GM21381 (cell line): ENCODE results near the gene UGT2B17.
"Not testable (repeated sequence)": the region's sequence is repeated elsewhere in the genome, so short reads cannot be mapped to it uniquely, and the experiment has no call there.

ENCODE experiments used
- ATAC-seq: cut with Tn5 transposase; IDR thresholded peaks from one replicate; pipeline ENCODE4 v1.9.1; 2021; ENCODE audit warnings: mild to moderate bottlenecking, moderate library complexity; ENCODE audit not compliant: unreplicated experiment

Gene UGT2B17

DNA sequence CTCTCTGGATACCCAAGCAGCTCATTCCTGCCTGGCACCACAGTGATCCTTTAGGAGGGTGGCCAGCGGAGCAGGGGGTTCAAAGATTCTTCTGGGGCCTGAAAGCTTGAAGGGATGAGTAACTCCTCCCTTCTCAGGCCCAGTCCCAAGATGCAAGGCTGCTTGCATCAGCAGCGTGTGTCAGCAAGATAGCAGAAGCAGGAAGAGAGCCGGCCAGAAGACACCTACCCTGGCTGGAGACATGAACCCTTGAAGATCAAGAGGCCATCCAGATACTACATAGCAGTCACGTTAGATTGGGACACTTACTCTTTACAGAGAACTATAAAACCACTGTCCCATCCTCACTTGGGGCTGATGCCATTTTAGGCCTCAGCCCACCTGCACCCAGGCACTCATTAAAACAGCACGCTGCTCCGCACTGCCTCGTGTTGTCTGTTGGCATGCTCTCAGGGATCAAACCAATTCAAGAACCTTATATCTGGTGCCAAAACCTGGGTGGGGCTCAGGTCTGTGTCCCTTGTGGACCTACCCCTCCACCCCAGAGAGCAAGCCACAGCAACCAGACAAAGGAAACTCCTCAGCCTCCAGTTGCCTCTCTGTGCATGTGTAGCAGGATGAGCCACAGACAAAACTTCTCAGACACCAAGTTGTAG, 6.5 kb downstream of the UGT2B17 start:
- peak; percentile 54 for ATAC-seq

DNA sequence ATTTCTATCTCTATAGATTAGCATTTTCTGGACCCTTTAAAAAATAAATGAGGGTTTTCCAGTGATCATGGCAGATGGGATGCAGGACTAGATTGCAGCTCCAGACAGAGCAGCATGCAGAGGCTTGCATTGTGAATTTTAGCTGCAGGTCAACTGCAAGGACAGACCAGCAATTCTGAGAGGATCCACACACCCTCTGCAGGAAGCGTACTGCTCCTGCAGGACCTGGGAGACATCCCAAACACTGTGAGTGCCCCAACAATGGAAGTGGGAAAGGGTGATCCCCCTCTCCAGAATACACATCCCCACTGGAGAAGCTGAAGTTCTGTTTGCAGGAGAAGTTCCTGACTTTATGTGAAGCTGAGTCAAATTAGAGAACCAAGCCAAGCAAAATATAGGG, 7.1 kb downstream of the UGT2B17 start:
- peak; percentile 25 for ATAC-seq

DNA sequence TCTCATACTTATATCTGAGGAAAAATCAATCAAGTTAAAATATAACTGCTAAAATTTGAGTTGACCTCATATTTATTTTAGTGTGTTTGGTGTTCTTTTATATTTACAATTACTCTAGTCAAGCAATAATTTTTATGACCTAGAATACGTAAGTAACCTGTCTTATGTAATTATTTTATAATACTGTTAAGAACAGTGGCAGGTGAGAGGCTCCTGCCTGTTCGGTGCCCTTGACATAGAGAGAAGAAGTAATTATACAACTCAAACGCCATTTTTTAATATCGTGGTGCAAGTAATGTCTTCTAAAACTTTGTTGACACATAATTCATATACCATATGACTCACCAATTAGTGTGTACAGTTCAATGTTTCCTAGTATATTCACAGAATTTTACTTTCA, 7.6 kb downstream of the UGT2B17 start:
- ATAC-seq = not testable (repeated sequence)

DNA sequence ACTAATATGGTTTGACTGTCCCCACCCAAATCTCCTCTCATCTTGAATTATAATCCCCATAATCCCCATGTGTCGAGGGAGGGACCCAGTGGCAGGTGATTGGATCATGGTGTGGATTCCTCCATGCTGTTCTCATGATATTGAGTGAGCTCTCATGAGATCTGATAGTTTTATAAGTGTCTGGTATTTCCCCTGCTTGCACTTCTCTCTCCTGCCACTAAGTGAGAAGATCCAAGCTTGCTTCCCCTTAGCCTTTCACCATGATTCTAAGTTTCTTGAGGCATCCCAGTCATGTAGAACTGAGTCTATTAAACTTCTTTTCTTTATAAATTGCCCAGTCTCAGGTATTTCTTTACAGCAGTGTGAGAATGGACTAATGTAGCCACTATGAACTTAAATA, 9.8 kb downstream of the UGT2B17 start:
- not testable (repeated sequence) for ATAC-seq

DNA sequence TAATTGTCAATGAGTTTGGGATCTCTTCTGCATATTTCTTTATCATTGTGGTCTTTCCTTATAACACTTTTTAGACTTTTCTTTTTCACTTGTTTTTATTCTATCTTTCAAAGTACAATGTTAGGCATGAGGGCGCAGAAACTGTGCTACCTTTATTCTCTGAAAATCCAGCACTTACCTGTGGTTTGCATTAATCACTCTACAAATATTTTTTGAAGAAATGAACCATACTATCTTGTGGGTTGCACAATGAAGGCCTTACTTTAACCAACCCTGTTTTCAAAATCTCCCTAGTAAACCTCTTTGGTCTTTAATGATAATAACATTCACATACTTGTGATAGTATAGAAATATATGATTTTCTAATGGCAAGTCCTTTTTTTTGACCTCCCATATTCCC, 11.0 kb downstream of the UGT2B17 start:
- ATAC-seq = not testable (repeated sequence)

DNA sequence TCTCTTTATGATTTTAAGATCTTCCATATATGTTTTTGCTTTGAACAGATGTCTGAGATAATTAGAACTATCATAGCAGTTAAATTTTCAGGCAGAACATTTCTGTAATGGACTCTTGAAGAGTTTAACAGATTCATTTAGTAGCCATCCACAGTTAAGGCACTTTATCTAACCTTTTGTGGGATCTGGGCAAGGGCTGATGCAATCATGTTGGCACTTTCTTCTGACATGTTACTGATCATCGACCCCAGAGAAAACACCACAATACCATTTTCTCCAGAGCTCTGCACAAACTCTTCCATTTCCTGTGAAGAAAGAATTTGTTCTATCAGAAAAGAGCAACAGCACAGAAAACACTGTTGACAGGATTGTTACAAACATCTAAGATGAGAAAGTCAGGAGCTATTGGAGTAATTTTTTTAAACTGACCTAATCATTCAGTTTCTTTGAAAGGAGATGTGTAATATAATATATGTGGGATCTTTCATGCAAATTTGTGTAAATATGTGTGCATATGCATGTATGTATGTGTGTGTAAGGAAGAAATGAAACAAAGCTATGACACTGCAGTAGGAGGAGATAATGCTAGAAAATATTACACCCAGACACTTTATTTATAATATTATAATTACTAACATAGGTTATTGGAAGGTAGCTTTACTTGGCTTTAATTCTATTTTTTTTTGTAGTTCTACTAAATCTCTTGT, 15.6 kb downstream of the UGT2B17 start:
- ATAC-seq = not testable (repeated sequence)

DNA sequence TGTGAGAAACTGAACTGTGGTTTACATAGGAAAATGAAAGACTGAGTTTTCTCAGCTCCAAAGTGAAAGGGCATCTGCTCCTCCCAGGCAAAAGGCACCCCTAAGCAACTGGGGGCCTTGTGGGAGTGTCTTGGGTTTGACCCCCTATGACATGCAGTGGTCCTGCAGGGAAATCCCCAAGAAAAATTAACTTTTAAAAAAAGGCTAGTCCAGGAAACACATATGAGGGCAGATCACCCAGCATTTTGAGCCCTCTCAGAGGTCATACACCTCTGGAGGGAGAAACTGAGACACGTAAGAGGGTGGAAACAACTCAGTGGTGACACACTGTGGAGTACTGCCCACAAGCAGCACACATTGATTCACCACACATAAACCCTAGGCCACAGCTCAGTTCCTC, 22.3 kb downstream of the UGT2B17 start:
- peak; percentile 55 for ATAC-seq

DNA sequence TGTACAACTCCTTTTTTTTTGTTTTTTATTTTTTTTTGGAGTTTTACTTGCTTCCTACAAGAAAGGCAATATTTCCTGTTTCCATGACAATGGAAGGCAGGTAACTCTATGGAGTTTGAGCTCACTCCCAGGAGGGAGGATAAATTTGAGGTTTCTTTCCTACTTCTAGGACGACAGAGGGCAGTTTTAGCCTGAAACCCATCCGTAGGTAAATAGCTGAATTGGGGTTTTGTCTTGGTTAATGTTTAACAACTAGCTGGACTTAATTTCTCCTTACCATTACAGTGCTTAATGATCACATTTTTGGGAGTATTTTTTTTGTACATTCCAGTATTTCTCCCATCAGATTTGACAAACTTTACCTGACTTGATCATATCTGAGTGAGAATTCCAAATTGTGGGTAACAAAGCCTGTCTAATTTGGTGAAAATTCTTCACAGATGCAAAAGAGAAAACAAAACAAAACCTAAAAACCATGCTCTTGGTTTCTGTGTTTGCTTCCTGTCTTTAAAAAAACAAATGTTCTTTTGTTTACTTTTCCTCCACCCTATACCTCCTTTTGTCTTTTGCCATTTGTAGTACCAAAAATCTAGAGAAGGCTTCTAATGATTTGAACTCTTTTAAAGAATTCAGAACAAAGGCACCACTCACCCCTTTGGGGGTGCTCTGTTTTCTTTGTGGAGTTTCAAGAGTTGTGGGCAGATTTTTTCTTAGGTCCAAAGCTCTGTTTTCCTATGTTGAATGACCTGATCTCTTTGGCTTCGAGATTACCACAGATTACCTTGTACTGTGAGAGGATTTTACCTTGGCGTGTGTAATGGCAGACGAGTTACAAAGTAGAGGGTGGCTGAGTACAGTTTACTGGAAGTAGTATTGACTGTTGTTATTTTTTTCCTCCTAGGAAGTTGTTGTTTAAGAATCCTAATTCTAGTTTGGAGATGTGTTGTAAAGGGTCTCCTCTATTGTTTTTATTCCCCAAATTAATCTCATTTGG, 23.0 kb downstream of the UGT2B17 start:
- peak; percentile 67 for ATAC-seq

DNA sequence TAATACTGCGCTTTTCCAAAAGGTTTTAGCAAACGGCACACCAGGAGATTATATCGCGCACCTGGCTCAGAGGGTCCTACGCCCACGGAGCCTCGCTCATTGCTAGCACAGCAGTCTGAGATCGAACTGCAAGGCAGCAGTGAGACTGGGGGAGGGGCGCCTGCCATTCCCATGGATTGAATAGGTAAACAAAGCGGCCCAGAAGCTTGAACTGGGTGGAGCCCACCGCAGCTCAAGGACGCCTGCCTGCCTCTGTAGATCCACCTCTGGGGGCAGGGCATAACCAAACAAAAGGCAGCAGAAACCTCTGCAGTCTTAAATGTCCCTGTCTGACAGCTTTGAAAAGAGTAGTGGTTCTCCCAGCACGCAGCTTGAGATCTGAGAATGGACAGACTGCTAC, 33.4 kb downstream of the UGT2B17 start:
- not testable (repeated sequence) for ATAC-seq

DNA sequence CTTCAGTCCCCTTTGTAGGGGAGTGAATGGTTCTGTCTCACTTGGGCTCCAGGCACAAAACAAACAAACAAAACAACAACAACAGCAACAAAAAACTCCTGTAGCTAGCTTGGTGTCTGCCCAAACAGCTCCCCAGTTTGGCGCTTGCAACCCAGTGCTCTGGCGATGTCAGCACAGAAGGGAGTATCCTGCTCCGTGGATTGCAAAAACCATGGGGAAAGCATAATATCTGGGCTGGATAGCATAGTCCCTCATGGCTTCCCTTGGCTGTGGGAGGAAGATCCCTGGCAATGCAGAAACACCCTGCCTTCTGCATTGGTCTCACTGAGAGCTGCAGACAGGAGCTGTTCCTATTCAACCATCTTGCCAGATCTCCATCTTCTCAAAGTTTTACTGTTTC, 39.7 kb downstream of the UGT2B17 start:
- no peak for ATAC-seq

DNA sequence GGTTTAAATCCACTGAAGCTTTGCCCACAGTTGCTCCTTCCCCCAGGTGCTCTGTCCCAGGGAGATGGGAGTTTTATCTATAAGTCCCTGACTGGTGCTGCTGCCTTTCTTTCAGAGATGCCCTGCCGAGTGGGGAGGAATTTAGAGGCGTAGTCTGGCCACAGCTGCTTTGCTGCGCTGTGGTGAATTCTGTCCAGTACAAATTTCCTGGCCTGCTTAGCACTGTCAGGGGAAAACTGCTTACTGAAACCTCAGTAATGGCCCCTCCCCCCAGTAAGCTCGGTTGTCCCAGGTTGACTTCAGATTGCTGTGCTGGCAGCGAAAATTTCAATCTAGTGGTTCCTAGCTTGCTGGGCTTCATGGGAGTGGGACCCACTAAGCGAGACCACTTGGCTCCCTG, 40.1 kb downstream of the UGT2B17 start:
- ATAC-seq = no peak

DNA sequence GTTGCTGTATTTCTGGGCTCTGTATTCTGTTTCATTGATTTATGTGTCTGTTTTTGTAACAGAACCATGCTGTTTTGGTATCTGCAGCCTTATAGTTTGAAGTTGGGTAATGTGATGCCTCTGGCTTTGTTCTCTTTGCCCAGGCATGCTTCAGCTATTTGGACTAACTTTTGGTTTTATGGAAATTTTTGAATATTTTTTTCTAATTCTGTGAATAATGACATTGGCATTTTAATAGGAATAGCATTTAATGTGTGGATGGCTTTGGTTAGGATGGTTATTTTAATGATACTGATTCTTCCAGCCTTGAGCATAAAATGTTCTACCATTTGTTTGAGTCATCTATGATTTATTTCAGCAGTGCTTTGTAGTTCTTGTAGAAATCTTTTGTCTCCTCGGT, 53.9 kb downstream of the UGT2B17 start:
- ATAC-seq = not testable (repeated sequence)

DNA sequence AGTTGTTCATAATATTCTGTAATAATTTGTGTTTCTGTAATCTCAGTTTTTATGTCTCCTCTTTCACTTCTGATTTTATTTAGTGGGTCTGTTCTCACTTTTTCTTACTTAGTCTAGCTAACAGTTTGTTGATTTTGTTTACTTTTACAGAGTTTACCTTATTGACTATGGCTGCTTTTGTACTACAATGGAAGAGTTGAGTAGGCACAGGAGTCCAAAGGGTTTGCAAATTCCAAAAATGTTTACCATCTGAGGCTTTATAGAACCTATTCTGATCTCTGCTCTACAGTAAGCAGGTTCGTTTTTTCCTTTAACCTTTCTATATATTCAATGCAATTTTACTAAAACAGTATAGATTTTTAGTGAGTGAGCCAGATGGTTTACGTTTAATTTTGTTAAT, 55.1 kb downstream of the UGT2B17 start:
- ATAC-seq = no peak

DNA sequence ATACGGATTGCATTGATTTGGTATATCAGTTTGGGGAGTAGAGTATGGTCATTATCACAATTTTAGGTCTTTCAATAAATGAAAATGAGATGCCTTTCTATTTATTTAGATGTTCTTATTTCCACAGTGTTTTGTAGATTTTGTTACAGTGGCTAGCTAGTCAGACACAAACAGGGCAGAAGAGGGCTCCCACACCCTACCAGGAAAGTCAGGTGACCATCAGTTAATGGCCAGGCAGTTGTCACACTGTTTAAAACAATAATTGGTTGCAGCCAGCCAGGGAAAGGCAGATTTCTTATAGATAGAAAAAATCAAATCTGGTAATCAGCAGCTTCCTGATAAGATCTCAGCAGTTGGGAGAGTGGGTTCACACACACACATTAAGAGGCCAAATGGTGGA, 57.2 kb downstream of the UGT2B17 start:
- ATAC-seq = no peak

DNA sequence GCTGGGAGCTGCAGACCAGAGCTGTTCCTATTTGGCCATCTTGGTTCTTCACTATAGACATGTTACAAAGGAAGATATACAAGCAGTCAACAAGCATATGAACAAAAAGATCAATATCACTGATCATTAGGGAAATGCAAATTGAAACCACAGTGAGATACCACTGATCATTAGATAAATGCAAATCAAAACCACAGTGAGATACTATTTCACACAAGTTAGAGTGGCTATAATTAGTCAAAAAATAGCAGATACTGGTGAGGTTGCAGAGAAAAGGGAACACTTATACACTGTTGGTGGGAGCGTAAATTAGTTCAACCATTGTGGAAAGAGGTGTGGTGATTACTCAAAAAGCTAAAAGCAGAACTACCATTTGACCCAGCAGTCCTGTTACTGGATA, 70.7 kb downstream of the UGT2B17 start:
- ATAC-seq = peak; percentile 56

DNA sequence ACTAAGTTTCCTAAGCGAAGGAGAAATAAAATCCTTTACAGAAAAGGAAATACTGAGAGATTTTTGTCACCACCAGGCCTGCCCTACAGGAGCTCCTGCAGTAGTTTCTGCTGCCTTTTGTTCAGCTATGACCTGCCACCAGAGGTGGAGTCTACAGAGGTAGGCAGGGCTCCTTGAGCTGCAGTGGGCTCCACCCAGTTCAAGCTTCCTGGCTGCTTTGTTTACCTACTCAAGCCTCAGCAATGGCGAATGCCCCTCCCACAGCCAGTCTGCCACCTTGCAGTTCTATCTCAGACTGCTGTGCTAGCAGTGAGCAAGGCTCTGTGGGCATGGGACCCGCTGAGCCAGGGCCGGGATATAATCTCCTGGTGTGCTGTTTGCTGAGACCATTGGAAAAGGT, 71.3 kb downstream of the UGT2B17 start:
- ATAC-seq = not testable (repeated sequence)

DNA sequence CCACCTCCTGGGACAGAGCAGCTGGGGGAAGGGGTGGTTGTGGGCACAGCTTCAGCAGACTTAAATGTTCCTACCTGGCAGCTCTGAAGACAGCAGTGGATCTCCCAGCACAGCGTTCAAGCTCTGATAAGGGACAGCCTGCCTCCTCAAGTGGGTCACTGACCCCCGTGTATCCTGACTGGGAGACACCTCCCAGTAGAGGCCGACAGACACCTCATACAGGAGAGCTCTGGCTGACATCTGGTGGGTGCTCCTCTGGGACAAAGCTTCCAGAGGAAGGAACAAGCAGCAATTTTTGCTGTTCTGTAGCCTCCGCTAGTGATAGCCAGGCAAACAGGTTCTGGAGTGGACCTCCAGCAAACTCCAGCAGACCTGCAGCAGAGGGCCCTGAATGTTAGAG, 72.7 kb downstream of the UGT2B17 start:
- ATAC-seq = not testable (repeated sequence)

DNA sequence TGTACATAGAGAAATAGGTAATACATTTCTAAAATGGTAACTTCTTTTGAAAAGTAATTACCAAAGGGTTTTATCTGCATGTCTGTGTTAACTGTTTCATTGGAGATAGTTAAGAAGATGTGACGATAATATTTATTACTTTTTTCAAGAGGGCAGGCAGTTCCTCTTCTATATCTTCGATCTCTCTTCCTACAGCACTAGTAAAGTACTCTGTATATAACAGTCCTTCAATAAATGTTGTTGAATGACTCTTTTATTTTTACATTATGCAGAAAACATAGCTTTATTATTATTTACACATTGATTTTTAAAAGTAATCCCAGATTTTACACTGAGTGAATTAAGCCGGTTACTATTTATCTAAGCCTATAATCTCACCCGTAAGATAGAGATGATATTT, 77.1 kb downstream of the UGT2B17 start:
- no peak for ATAC-seq

DNA sequence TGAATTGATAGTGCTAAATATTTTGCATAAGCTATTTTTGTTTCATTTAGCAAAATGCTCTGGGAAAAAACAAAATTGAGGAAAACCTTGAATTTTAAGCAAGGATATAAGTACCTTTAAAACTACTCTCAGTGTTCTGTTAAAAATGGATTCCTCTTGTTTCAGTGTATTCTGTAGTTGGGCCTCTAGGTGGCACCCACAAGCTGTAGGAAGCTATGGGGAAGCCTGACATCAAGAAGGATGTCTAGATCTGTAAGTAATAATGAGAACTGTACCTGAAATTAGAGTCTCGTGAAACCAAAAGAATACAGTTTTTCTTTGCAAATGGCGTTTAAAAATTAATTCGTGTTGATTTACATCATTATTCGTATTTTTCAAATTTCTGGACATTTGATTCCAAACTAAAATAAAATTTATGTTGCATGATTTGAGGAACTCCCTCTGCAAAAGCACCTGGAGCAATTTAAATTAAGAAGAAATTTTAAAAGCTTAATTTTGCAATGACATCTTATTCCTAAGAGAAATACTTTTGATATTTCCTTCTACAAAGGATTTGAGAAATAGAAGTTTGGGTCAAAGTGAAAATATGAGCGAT, 77.6 kb downstream of the UGT2B17 start:
- peak; percentile 91 for ATAC-seq

DNA sequence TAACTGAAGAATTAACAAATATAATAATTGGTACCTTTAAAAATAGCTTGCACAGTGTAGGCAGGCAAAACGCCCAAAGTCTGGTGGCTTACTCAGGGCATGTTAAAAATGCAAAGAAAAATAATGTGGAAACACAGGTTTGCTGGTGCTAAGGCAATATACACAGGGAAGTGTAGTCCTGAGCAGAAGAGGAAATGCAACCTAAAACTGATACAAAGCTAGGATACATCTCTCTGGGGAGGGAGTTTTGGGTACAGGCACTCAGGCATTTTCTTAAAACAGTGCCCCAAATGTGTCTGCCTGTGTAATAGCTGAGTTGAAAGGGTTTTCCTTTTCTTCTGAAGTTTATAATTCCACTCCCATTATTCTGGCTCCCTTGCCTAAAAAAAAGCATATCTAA, 81.4 kb downstream of the UGT2B17 start:
- ATAC-seq = no peak

DNA sequence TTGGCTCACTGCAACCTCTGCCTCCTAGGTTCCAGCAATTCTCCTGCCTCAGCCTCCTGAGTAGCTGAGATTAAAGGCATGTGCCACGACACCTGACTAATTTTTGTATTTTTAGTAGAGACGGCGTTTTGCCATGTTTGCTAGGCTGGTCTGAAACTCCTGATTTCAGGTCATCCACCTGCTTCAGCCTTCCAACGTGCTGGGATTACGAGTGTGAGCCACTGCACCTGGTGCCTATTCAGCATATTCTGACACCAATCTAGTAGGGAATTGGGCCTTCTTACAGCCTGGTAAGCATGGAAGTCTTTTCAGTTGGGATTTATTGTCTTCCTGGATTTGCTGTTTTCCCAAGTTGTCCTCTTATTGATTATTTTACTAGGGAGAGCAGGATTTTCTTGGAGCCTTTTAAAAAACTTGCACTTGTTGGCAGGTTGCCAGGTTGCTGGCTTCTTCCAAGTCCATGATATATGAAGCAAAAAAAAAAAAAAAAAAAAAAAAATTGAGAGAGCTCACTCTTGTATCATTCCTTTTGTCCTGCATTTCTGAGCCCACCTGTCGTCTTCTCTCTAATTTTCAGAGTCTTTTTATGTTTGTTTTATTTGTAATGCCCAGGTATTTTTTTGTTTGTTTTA, 85.2 kb downstream of the UGT2B17 start:
- ATAC-seq = no peak
